GM12864 (cell line): ENCODE data around the gene MRPS21.

ENCODE experiments used
- DNase-seq: peaks from one replicate; pipeline ENCODE4 v3.0.0-alpha.2; 2011; ENCODE audit warnings: low read depth
- H3K4me3 ChIP-seq: 2 replicates; pipeline ENCODE4 v1.5.1; 2011; ENCODE audit warnings: mild to moderate bottlenecking, low read depth, low read length, control low read depth
- TF ChIP-seq, protein P1 (sequence below): IDR thresholded peaks from 2 replicates; pipeline ENCODE4 v1.5.1; 2011; ENCODE audit warnings: low read depth, mild to moderate bottlenecking, moderate library complexity, low read length, control low read depth, inconsistent platforms; ENCODE audit errors: missing control alignments

Gene MRPS21

DNA sequence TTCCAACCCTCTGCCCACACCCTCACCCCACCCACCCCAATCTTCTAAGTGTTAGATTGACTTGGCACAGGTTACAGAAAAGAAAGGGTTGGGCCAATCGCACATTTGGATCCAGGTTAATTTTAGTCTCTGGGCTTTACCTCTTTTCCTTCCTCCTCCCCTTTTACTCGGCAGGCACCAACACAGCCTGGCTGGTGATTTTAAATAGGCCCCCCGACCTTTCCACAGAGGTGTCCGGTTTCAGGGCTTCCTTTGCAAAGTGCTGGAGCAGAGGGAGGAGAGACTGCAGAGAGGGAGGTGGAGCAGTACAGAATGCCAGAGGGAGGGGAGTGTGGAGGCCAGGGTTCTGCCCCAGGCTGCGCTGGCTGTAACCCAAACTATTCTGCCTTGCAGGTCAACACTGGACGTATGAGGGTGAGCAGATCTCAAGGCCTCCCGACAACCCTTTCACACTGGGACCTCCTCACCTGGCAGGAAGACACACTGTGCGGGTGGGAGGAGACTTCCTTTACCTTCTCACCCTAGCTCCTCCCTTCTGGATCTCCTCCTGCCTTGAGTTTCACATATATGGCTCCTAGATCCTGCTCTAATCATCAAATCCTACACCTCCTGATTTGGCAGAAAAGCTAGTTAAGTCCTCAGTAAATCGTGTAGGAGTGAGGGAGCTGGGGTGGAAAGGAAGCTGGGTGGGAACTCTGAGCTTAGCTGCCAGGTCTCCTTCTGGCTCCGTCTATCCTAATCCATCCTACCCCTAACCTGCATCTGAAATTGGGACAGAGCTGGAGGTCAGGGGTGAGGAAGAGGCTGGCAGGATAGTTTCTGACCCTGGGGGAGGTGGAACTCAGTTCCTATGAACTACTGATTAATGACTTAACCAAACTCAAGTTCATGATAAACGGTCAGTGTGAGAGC is 33.6 kb upstream of the MRPS21 start:
- no peak overlapping the region for H3K4me3 ChIP-seq
- TF ChIP-seq, protein P1, sequence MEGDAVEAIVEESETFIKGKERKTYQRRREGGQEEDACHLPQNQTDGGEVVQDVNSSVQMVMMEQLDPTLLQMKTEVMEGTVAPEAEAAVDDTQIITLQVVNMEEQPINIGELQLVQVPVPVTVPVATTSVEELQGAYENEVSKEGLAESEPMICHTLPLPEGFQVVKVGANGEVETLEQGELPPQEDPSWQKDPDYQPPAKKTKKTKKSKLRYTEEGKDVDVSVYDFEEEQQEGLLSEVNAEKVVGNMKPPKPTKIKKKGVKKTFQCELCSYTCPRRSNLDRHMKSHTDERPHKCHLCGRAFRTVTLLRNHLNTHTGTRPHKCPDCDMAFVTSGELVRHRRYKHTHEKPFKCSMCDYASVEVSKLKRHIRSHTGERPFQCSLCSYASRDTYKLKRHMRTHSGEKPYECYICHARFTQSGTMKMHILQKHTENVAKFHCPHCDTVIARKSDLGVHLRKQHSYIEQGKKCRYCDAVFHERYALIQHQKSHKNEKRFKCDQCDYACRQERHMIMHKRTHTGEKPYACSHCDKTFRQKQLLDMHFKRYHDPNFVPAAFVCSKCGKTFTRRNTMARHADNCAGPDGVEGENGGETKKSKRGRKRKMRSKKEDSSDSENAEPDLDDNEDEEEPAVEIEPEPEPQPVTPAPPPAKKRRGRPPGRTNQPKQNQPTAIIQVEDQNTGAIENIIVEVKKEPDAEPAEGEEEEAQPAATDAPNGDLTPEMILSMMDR = no peak

DNA sequence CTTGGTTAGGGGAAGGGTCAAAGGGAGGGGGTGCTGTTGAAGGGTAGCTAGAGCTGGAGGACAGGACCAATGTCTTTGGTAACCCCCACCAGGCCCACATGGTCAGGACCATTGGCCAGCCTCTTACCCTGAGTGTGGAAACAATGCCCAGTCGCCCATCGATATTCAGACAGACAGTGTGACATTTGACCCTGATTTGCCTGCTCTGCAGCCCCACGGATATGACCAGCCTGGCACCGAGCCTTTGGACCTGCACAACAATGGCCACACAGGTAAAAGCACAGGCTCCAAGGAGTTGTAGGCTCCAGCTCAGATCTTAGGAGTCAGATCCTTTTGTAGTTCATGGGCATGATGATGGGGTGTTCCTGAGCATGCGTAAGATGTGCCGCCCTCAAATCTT is 32.3 kb upstream of the MRPS21 start:
- DNase-seq = no peak
- H3K4me3 ChIP-seq = no peak overlapping the region
- TF ChIP-seq, protein P1 = no peak

More for the DNA sequence above, 33.6 kb upstream of the MRPS21 start:
- no peak for DNase-seq

DNA sequence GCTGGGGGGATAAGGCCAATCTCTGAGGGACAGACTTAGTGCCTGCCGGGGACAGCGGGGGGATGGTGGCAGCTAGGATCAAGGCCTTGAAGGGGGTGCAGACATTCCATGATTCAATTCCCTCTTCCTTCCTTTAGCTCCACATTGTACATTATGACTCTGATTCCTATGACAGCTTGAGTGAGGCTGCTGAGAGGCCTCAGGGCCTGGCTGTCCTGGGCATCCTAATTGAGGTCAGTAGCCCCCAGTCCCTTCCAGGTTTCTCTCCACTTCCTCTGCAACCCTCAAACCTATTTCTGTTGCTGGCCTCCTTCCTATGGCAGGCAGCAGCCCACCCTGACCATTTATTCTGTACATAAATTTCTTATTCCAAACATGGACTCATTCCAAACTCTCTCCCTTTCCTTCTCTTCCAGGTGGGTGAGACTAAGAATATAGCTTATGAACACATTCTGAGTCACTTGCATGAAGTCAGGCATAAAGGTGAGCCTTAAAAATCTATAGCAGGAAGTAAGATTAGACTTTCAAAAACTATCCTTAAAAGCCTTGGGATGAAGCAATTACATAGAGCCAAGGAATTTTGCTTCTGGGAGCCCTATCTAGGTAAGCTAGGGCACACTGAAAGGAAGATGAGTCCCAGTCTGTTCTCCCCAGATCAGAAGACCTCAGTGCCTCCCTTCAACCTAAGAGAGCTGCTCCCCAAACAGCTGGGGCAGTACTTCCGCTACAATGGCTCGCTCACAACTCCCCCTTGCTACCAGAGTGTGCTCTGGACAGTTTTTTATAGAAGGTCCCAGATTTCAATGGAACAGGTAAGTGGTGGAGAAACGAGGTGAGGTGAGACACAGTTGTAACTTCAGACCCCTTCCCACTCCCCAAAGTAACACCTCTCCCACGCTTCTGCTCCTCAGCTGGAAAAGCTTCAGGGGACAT is 31.0 kb upstream of the MRPS21 start:
- DNase-seq = no peak
- TF ChIP-seq, protein P1 = no peak
- H3K4me3 ChIP-seq = no peak overlapping the region

DNA sequence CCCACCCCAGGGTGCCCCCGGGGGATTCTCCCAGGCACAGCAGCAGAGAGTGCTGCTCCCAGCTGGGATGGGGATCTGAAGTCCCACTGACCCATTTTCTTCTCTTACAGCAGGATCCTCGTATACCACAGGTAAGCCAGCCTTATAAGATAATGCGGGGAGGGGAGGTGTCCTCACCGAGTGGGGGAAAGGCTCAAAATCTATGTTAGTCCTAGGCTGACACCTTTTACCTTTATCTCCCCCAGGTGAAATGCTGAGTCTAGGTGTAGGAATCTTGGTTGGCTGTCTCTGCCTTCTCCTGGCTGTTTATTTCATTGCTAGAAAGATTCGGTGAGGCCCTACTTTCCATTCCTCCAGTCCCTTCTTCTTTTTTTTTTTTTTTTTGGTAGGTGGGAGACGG is 30.1 kb upstream of the MRPS21 start:
- TF ChIP-seq, protein P1 = no peak
- DNase-seq = no peak
- H3K4me3 ChIP-seq = no peak overlapping the region

DNA sequence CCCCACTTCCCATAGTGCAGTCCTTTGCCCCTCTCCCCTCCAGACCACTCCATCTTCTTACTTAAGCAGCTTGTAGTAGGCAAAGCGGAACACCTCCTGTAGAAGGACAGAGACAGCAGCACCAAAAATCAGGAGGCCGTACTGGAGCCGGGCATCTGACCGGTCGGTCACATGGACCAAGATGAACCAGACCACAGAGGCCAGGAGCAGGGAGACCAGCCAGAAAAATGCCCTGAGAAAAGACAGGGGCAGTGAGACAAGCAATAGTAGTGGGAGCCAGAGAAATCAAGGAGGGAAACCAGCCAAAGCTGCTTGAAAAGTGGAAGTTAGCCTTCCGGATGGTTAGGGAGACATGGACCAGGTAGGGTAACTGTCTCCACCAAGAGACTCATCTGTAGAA is 25.8 kb upstream of the MRPS21 start:
- TF ChIP-seq, protein P1 = no peak
- no peak for DNase-seq
- peak overlapping the region; percentile 86 for H3K4me3 ChIP-seq

DNA sequence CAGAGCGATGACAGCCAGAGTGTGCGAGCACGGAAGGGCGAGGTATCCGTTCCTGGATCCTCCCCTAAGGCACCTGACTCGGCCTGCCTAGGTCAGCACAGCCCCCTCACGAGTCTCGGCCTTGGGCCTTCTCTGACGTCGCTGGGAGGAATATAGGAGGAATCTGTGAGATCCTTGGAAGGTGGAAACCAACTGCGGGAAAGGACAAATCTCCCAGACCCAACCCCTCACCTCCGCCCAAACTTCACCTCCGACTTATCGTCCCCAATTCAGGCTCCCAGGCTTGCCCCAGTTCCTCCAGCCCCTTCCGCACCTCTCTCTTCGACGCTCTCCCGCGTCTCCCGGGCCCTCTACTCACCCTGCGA is 25.3 kb upstream of the MRPS21 start:
- no peak for DNase-seq
- peak overlapping the region; percentile 86 for H3K4me3 ChIP-seq
- TF ChIP-seq, protein P1 = no peak
